ENCODE results near the gene ARMH1.
"Not testable (repeated sequence)": the region's sequence is repeated elsewhere in the genome, so short reads cannot be mapped to it uniquely, and the experiment has no call there.

Gene ARMH1

DNA sequence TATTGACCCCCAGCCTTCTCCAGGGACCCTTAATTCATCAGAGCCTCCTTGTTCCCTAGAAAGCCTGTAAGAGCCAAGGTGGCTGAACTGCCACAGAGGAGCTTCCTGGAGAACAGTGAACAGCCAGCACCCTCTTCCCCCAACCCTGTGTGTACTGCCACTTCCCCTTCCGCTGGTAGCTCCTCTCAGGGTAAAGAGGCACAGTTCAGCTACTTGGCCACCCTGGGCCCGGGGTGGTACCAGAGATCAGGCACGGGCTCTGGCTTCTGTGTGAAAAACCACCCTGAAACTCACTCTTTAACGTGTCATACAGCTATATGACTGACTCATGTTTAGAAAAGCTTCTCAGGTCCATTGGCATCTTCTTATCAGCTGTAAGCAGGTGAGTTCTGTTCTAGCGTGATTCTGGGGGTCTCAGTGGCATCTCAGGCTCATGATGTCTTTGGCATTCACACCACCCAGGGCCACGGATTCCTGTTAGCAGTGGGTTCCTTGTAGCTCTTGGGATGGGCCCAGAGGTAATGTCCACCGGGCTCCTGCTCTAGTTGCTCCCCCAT is 22.4 kb downstream of the ARMH1 start:
- no peak for DNase-seq

DNA sequence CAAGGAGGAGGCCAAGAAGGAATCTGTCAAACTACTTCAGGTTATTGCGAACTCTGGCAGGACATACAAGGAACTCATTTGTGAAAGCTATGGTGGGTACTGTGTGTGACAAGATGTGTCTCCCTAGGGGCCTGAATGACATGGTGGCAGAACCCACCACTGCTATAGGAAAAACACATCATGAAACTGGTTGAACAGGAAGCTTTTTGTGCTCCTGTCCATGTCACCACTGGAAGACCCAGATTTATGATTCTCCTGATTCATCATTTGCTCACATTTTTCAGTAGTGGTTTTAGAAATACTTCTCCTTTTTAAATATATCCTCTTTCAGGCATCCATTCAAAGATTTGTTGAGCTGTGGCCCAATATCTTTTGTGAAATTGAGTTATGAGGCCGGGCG is 23.6 kb downstream of the ARMH1 start:
- DNase-seq, result no peak

DNA sequence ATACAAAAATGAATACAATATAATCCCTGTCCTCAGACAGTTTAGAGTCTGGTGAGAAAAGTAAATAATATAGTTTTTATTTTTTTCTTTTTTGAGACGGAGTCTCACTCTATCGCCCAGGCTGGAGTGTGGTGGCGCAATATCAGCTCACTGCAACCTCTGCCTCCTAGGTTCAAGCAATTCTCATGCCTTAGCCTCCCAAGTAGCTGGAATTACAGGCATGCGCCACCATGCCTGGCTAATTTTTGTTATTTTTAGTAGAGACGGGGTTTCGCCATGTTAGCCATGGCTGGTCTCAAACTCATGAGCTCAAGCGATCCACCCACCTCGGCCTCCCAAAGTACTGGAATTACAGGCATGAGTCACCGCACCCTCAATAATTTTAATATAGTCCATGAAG is 24.9 kb downstream of the ARMH1 start:
- DNase-seq, result not testable (repeated sequence)

DNA sequence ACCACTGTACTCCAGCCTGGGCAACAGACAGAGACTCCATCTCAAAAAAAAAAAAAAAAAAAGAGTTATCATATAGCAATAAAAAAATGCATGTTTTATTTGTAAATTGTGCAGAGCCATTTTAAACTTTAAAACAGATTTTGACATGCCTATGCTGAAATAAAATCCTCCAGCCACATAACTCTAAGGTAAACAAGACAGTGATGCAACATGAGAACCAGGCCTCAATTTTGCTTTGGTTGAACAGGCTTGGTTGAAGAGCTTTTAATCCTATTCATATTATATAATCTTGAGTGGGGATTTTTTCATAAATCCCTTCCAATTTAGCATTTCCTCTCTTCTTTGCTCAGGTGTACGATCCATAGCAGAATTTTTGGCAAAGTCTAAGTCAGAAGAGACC is 26.1 kb downstream of the ARMH1 start:
- no peak for DNase-seq

DNA sequence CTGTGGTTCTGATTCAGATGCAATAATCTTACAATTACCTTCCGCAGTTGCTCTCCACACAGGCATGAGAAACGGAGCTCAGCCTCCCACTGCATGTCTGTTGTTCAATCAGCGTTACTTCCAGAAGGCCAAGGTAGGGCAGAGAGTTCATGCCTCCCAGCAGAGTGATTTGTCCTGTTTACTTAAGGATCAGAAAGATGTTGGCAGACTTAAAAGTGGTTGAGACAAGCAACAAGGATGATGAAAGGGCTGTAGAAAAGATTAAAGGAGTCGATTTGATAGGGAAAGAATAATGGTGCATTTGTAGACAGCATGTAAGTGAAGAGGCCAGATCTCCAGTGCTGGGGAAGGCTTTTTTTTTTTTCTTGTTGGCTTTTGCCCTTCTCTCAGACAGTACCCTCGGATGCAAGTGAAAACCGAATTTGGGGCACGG is 26.6 kb downstream of the ARMH1 start:
- no peak for DNase-seq

DNA sequence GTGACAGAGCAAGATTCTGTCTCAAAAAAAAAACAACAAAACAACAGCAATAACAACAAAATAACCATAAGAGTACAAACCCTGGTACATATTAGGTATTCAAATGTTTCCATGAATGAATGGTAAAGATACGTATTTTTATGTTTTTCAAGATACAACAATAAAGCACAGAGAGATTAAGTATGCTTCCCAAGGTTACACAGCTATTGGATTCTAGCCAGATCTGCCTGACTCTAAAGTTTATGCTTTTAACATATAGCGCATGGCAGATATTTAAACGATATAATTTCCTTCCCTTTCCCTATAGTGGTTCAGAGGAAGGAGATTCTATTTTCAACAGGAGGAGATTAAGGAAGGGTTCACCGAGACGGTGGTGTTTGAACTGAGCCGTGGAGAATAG is 31.0 kb downstream of the ARMH1 start:
- no peak for DNase-seq

DNA sequence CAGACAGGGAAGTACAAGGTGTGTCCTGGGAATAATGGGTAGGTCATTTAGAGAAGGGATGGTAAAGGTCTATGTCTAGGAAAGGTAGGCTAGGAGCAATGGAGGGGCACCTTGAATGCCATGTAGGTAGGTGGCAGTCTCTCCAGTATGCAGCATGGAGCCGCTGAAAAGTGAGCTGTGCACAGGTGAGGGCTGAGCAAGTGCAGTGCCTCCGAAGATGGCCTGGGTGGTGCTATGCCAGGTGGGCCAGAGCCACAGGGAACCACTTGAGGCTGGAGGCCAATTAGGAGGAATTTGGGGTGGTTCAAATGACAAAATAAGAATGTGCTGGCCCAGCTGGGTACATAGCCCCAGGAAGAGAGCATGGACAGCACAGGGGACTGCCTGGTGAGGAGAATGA is 31.4 kb downstream of the ARMH1 start:
- no peak for DNase-seq

DNA sequence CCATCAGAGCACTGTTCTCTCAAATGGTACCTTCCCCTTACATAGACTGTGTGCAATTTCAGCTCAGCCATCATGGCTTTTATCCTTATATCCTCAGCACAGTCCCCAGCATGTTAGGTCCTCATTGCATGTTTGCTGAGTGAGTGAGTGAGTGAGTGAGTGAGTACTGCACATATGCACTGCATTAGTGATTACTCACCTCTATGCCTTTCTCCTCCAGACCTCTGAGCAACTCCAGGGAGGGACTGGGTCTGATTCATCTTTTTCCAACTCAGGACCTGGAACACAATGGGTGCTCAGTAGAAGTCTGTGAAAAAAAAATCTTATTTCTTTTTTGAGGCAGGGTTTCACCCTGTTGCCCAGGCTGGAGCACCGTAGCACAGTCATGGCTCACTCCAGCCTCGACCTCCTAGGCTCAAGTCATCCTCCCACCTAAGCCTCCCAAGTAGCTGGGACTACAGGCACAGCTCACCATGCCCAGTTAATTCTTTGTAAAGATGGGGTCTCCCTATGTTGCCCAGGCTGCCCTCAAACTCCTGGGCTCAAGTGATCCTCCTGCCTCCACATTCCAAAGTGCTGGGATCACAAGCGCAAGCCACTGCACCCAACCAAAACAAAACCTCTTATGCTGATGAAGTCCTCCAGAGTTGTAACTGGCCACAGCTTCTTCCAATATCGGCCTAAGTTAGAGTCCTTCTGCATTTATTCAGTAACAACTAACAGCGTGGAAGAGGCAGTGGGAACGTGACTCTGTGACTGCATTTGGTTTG is 32.8 kb downstream of the ARMH1 start:
- DNase-seq, result peak in 1 of 2 experiments; percentile 20

DNA sequence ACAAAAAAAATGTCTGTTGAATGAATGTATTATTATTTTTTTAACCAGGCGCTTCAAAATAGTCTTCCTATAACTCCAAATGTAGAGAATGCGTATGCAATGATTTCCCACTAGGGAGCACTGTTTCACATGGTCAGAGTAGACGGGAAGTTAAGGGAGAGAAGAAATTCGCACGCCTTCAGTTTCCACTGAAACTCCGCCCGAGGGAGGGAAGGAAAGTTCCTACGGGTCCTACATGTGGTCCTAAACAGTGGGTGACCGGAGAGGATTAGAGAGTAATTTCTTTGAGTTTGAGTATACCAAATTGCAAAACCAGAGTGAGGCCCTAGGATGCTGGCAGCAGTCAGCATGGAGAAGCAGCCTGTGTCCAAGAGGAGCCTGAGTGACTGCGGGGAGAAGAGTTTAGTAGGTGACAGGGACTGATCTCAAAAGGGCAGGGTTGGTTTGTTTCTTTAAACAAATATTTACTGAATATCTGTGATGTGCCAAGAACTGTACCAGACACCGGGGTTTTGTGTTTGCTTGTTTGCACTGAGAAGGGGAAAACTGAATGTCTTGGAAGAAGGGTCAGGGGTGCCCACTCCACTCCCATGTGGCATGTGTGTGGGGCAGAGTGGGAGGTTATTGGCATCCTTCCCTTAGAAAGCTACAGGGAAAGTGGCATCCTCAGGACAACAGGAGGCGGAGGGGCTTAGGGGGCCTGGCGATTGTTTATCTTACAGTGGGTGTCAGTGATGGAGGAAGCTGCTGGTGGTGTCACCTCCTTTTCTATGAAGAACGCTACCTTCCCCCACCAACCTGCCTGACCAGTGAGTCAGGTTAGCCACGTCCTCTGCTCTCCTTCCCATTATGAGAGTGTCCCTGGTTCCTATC is 33.7 kb downstream of the ARMH1 start:
- DNase-seq, result no peak

DNA sequence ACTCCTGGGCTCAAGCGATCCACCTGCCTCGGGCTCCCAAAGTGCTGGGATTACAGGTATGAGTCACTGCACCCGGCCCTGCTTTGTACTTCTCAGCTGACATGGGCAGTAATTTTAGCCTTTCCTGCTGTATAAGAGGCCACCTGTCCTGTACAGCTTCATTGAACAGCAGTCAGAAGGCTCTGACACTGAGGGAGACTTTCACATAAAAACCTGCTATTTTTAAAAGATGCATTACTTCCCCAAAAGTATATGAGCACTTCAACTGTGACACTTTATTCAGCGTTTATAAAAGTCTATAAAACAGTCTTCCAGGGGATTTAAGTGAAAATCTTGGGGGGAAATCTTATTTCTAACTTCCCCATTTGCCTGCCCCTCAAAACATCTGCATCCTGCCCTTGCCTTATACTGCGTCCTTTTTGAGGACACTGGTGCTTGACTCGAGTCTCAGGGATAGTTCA is 38.8 kb downstream of the ARMH1 start:
- DNase-seq, result no peak

DNA sequence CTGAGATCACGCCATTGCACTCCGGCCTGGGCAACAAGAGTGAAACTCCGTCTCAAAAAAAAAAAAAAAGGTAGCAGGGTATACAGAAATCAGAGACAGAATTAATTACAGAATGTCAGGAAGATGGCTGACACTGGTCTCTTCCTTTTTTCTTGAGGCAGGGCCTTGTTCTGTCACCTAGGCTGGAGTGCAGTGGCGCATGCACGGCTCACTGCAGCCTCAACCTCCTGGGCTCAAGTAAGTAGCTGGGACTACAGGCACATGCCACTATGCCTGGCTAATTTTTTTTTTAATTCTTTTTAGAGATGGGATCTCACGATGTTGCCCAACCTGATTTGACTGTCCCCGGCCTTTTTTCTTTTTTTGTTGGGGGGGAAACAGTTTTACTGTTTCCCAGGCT is 40.0 kb downstream of the ARMH1 start:
- no peak for DNase-seq

DNA sequence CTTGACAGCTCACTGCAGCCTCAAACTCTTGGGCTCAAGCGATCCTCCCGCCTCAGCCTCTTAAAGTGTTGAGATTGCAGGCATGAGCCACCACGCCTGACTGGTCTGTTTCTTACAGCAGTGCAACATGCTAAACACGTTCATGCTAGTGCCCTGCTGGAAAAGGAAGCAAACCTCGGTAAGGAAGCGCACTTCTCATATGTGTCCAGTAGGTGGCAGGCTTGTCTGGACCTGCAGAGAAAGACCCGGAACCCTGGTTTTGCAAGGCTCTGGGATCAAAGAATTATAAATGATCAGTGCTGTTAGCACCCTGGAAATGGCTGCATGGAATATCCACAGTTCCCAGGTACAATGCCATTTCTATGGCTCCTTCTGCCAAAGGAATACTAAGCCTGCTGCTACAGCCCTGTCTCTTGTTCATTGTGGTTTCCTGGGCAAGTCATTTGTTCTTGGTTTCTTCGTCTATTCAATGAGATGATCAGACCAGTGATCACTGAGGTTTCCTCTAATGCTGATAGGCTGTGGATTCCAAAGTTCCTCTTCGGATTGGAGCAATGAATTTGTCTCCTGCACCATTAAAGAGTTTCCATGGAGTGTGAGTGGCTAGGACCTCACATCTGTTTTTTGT is 40.5 kb downstream of the ARMH1 start:
- DNase-seq, result peak in 1 of 2 experiments; percentile 56

DNA sequence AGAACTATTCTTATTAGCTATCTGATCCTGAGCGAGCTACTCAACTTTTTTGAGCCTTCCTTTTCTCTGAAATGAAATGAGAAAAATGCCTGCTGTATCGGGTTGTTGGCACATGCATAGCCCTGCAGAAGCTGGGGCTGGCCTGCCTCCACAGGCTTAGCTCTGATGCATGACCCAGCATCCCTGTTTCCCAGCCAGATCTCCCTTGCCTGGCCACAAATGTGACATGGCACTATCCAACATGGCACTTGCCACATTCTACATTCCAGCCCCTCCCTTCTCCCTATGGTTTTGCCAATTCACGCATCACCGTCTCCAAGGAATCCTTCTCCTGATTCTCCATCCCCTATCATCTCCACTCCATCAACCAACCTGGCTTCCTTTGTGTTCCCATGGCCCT is 42.6 kb downstream of the ARMH1 start:
- DNase-seq, result no peak

DNA sequence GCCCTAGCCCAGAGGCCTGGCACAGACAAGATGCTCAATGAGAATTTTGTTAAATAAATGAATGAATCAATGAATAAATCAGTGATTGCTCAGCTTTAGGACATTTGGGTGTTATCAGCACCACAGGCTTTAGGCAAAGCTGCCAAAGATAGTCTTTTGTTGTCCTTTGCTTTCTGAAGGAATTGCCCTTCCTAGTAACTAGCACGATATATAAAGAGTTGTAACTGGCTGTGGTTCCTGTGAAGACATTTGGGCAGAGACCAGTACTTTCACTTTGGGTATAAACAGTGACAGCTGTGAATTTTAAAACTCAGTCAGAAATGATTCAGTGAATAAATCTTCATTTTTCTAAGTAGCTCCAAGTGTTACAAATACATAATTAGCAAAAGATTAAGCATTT is 43.1 kb downstream of the ARMH1 start:
- DNase-seq, result no peak

DNA sequence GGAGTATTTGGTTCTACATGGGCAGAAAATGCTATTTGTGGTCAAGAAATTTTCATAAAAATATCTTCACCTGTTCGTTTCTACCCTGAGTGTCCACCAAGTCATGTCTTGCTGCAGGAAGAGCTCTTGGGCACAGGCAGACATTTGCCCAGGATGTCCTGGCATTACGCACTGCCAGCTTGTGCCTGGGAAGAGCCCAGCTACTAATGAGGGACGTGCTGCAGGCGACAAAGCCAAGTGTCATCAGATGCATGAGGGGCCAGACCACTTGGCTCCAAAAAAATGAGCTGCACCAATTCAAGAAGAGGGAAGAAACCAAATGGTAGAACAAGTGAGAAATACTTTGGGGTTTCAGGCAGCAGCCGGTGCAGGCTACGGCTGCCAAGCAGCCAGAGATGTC is 43.6 kb downstream of the ARMH1 start:
- no peak for DNase-seq

DNA sequence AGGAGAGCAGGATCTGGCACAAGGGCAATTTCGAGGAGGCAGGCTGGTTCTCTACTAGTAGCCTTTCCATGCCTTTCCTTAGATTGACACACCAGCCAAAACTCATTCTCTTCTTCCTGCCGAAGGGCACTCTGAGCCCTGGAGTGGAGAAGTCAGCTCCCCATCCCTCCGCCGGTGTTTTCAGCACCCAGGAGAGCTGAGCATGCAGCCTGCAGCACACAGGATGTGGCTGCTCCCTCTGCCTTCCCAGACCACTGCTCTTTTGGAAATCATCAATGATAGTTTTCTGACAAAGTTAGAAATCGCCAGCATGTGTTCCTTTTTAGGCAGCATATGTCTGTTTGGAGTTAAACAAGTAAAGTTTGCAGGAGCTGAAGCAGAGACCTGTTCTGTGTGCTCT is 44.8 kb downstream of the ARMH1 start:
- no peak for DNase-seq

DNA sequence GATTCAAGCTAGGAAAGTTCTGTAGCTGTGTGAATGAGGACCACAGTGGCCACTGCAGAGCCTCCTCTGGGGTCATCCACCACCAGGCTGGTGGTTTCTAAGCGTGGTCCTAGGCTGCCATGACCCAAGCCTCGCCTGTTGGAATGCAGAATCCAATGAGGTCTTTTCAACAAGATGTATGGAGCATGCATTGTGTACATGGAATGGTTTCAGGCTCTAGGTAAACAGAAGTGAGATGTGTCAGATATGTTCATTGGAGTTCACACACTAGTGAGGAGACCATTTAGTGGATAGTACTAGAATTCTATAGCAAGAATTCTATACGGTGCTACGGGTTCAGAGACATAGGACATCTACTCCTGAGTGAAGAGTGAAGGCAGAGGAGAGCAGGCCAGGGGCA is 45.8 kb downstream of the ARMH1 start:
- no peak for DNase-seq

DNA sequence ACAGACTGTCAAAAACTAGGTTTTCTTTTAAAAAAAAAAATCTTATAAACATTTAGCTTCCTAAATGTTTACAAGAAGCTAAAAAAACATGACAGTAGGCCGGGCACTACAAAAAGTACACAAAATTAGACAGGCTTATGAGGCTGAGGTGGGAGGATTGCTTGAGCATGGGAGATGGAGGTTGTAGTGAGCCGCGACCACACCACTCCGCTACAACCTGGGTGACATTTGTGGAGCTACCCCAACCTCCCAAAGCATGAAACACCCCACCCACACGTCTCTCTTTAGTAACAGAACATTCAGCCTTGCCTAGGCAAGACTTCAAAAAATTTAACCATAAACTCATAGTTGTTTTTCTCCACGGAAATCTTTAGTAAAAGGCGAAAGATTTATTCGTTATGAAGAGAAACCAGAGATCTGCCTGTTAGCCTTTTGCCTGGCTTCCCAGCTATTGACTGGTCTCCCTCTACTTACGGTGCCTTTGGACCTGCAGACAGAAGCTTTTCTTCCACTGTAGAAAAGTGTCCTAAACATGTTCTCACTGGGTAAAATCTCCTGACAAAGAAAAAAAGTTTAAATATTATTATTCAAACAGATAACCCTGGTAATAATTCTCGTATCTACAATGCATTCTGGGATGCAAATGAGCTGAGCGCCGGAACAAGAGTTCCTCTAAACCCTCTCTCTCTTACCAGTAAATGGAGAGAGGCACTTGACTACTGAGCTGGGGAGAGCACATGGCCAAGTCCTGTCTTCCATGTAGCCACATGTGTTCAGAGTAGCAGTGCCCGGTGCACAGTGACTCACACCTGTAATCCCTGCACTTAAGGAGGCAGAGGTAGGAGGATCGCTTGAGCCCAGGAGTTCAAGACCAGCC is 47.2 kb downstream of the ARMH1 start:
- no peak for DNase-seq

DNA sequence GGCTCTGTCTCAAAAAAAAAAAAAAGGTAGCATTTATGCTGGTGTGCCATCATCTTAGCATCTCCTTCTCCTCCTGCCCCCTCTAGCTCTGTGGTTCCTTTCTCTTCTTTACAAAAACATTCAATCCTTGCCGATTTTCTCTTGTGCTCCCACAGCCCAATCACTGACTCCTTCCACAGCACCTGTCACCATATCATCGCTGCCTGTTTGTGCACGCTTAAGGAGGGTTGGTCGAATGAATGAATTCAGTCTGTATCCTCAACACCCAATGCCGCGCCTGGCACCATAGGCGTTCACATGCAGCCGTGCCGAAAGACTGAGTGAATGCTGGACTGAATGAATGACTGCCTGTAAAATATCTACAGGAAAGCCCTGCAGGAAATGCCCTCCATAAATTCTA is 48.5 kb downstream of the ARMH1 start:
- no peak for DNase-seq

DNA sequence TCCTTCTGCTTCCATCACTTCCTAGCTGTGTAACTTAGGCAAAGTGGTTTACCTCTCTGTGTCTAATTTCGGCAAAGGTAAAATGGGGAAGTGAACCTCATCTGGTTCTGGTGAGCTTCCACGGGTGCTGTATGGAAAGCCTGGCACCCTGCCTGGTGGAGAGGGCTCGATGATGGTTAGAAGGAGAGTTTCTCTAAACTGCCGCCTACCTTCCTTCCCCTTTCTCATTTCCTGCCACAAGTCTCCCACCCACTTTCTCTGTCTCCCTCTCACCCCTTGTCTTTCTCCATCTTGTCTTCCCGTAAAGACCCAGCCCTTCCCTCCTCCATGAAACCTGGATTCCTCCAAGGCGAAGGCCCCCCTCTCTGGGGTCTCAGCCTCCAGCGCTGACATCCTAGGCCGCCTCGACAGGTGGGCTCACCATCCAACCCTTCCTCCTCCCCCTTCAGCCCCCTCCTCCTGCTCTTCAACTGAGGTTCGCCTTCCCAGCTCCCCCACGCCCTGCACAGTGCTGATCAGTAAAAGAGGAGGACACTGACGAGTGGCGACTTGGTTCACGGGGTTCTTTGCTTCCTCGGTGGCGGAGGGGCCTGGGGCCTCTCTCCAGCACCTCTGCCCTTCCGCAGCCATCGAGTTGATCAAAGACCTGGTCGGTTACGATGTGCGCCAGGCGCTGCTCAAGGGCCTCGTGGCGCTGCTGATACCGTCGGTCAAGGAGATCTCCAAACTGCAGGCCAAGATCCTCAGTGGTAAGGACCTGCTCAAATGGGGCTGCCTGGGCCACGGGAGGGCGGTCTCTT is 49.2 kb downstream of the ARMH1 start:
- no peak for DNase-seq

DNA sequence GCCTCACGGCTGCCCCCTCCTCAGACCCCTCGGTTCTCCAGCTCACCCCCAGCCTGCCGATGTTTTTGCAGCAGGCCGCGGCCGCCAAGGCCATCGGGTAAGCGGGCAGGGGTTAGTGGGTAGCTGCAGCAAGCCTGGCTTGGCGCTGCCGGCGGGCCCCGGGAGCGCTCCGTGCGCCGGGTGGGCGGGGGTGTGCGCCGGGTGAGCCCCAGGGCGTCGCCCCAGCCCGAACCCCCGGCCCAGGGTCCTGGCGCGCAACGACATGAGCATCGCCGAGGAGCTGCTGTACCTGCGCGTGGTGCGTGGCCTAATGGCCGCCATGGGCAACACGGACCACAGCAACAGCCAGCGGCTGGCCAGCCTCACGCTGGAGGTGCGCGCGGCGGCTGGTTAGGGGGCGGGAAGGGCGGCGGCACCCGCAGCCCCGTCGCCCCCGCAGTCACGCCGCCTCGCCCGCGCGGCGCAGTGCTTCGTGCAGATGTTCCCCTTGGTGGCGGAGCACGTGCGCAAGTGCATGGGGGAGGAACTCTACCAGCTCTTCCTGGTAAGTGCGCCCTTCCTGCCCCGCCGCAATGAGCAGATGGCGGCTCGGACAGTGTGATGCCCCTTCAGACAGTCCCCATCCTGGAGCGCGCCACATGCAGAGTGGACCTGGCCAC is 49.9 kb downstream of the ARMH1 start:
- DNase-seq, result no peak
